ENCODE results near the gene ANTXR2. TPM values are rescaled to one million over a fixed set of nuclear protein-coding genes. Genes with fewer than 3 reads are reported as not detected.

Gene ANTXR2
- total RNA-seq, 2 experiments from 2014 or later, result 3.0 to 3.6 TPM

- intact Hi-C loops (cut with micrococcal nuclease), result no loop called here
- peaks cover 1% of the 10 kb centered on the region for H3K27me3 Mint-ChIP-seq
- H3K9me3 Mint-ChIP-seq, result no peaks in the 10 kb centered on the region
- DNase-seq, result no peak
- no peak for ATAC-seq
- ChIA-PET POLR2A (interaction anchor here (0.6 kb wide), 1 partner anchor 59 kb away, joined by 3 read pairs; no protein-coding TSS in a partner anchor), CTCF (interaction anchor here (1.3 kb wide), 1 partner anchor 20 kb away, joined by 3 read pairs; no protein-coding TSS in a partner anchor)
- peaks cover 9% of the 10 kb centered on the region for H3K4me1 Mint-ChIP-seq (ENCODE audit: low read depth)
- H3K27ac Mint-ChIP-seq, result no peak overlapping the region
- TF ChIP-seq, protein P1, sequence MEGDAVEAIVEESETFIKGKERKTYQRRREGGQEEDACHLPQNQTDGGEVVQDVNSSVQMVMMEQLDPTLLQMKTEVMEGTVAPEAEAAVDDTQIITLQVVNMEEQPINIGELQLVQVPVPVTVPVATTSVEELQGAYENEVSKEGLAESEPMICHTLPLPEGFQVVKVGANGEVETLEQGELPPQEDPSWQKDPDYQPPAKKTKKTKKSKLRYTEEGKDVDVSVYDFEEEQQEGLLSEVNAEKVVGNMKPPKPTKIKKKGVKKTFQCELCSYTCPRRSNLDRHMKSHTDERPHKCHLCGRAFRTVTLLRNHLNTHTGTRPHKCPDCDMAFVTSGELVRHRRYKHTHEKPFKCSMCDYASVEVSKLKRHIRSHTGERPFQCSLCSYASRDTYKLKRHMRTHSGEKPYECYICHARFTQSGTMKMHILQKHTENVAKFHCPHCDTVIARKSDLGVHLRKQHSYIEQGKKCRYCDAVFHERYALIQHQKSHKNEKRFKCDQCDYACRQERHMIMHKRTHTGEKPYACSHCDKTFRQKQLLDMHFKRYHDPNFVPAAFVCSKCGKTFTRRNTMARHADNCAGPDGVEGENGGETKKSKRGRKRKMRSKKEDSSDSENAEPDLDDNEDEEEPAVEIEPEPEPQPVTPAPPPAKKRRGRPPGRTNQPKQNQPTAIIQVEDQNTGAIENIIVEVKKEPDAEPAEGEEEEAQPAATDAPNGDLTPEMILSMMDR (IDR thresholded peaks at IDR 0.05), result no peak
- H3K4me3 Mint-ChIP-seq, result no peak overlapping the region
- H3K36me3 Mint-ChIP-seq (ENCODE audit: low read depth), result no peaks in the 10 kb centered on the region
These were observed 20.5 kb upstream of the ANTXR2 start for GRCh38 chr4:80093563-80093962.

GRCh38 chr4:80092847-80093246, 19.8 kb upstream of the ANTXR2 start:
- ChIA-PET CTCF (interaction anchor here (1.2 to 1.3 kb wide), 2 partner anchors 19 to 109 kb away, joined by 3 read pairs; no protein-coding TSS in a partner anchor), POLR2A (no interaction called here)
- DNase-seq (no peak), ATAC-seq (no peak)
- H3K27ac Mint-ChIP-seq, result no peak overlapping the region
- H3K36me3 Mint-ChIP-seq (ENCODE audit: low read depth), result no peaks in the 10 kb centered on the region
- TF ChIP-seq, protein P1 (IDR thresholded peaks at IDR 0.05), result no peak
- no peak overlapping the region for H3K4me3 Mint-ChIP-seq
- H3K4me1 Mint-ChIP-seq (ENCODE audit: low read depth), result peaks cover 9% of the 10 kb centered on the region
- intact Hi-C loops (cut with micrococcal nuclease), result no loop called here
- no peaks in the 10 kb centered on the region for H3K9me3 Mint-ChIP-seq
- H3K27me3 Mint-ChIP-seq, result peaks cover 1% of the 10 kb centered on the region

DNA sequence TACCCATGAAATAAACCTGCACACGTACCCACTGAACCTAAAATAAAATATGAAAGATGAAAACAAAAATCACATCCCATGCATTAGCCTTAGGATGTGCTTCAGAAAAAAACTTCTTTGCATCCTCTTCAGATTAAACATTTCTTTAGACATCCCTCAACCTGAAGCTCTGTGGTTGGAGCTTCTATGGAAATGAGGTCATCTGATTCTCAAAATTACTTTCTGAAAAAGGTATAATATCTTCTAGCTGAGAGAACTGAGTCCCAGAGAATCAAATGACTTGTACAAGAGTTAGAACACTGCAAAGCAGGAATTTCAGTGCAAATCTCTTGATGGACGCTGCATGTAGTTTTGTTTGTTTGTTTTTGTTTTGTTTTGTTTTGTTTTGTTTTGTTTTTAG, 19.1 kb upstream of the ANTXR2 start:
- Mint-ChIP-seq H3K36me3 (ENCODE audit: low read depth) (no peaks in the 10 kb centered on the region), H3K27me3 (peaks cover 1% of the 10 kb centered on the region), H3K4me3 (no peak overlapping the region), H3K27ac (no peak overlapping the region), H3K4me1 (ENCODE audit: low read depth) (peaks cover 9% of the 10 kb centered on the region), H3K9me3 (no peaks in the 10 kb centered on the region)
- DNase-seq, result no peak
- POLR2A ChIA-PET, result interaction anchor here (0.6 kb wide), 1 partner anchor 90 kb away, joined by 3 read pairs; no protein-coding TSS in a partner anchor
- TF ChIP-seq, protein P1 (IDR thresholded peaks at IDR 0.05), result no peak
- ATAC-seq, result no peak
- CTCF ChIA-PET, result interaction anchor here (0.7 to 1.2 kb wide), 2 partner anchors 93 to 110 kb away, joined by 3 to 5 read pairs; no protein-coding TSS in a partner anchor
- intact Hi-C loops (cut with micrococcal nuclease), result no loop called here

DNA sequence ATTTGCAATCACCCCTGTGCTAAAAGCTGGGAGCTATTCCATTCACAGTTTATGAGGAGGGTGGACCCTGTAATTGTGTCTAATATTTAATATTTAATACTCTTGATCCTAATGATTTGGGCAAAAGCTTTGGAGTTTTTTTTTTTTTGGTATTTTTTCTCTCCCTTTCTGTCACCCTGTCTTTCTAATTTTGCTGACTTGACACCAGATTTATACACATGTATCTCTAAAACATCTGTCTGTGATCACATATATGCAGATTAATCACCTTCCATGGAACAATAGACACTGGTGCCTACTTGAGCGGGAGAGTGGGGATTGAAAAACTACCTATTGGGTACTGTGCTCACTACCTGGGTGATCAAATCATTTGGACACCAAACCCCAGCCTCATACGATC, 18.7 kb upstream of the ANTXR2 start:
- no peak for ATAC-seq
- Mint-ChIP-seq H3K9me3 (no peaks in the 10 kb centered on the region), H3K36me3 (ENCODE audit: low read depth) (no peaks in the 10 kb centered on the region), H3K27me3 (peaks cover 1% of the 10 kb centered on the region), H3K27ac (no peak overlapping the region), H3K4me3 (no peak overlapping the region), H3K4me1 (ENCODE audit: low read depth) (peaks cover 9% of the 10 kb centered on the region)
- CTCF ChIA-PET, result interaction anchor here (0.7 to 1.2 kb wide), 2 partner anchors 93 to 110 kb away, joined by 3 to 5 read pairs; no protein-coding TSS in a partner anchor
- TF ChIP-seq, protein P1 (IDR thresholded peaks at IDR 0.05), result no peak
- intact Hi-C loops (cut with micrococcal nuclease), result no loop called here
- POLR2A ChIA-PET, result interaction anchor here (0.6 kb wide), 1 partner anchor 1779 kb away, joined by 3 read pairs; no protein-coding TSS in a partner anchor
- DNase-seq, result no peak

- Mint-ChIP-seq H3K9me3 (no peaks in the 10 kb centered on the region), H3K4me3 (no peak overlapping the region), H3K36me3 (ENCODE audit: low read depth) (no peaks in the 10 kb centered on the region), H3K27me3 (peaks cover 1% of the 10 kb centered on the region), H3K27ac (no peak overlapping the region), H3K4me1 (ENCODE audit: low read depth) (peaks cover 9% of the 10 kb centered on the region)
- intact Hi-C loops (cut with micrococcal nuclease), result no loop called here
- ATAC-seq, result no peak
- POLR2A ChIA-PET, result interaction anchor here (0.6 kb wide), 1 partner anchor 1778 kb away, joined by 3 read pairs; no protein-coding TSS in a partner anchor
- TF ChIP-seq, protein P1 (IDR thresholded peaks at IDR 0.05), result no peak
- DNase-seq, result no peak
- CTCF ChIA-PET, result interaction anchor here (0.8 kb wide), 1 partner anchor 10 kb away, joined by 4 read pairs; no protein-coding TSS in a partner anchor
These were observed 18.2 kb upstream of the ANTXR2 start for GRCh38 chr4:80091184-80091583.

All from activated CD8-positive, alpha-beta T cell treated with anti-CD3 and anti-CD28 coated beads for 36 hours (primary cell).